NCI-H510A treated with DMSO at 0.1 percent for 48 hours (cell line): ENCODE measurements around the gene METRN.

ENCODE experiments used
- DNase-seq: peaks from one replicate; lab custom pipeline; 2025; lab: John Stamatoyannopoulos, UW

The METRN gene

GRCh38 chr16:714558-715476, at the start of gene METRN:
Gene METRN (plus strand): TSS chr16:715118. CDS start chr16:715290, 172 bp downstream.
- peak; percentile 53 for DNase-seq

DNA sequence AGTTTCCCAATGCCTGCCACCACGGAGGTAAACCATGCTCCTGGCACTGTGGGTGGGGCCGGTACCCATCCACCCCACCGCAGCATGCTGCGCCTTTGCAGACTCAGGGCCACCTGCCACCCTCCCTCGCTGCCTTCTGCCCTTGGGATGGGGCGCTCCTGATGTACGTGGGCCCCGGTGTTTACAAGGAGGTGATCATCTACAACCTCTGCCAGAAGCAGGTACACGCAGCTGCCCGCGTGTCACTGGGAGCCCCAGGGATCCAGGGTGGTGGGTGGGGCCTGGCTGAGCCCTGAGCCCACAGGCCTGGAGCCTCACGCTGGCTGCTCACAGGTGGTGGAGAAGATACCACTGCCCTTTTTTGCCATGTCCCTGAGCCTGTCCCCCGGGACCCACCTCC, 48.3 kb upstream of the METRN start:
- DNase-seq, result no peak

- DNase-seq, result no peak
Observed at GRCh38 chr16:667113-667779, 47.7 kb upstream of the METRN start.

GRCh38 chr16:667780-668518, 47.0 kb upstream of the METRN start, which contains the start of gene RHOT2:
Gene RHOT2 (plus strand): TSS chr16:668132. CDS start chr16:668200, 68 bp downstream.
- DNase-seq, result peak; percentile 72

- DNase-seq, result no peak
Observed at GRCh38 chr16:668519-669171, 46.3 kb upstream of the METRN start.

- DNase-seq, result no peak
Observed at GRCh38 chr16:669666-670065, 45.3 kb upstream of the METRN start.

- no peak for DNase-seq
Observed at GRCh38 chr16:670485-671352, 44.2 kb upstream of the METRN start.

- DNase-seq, result no peak
Observed at GRCh38 chr16:671353-672131, 43.4 kb upstream of the METRN start.

DNA sequence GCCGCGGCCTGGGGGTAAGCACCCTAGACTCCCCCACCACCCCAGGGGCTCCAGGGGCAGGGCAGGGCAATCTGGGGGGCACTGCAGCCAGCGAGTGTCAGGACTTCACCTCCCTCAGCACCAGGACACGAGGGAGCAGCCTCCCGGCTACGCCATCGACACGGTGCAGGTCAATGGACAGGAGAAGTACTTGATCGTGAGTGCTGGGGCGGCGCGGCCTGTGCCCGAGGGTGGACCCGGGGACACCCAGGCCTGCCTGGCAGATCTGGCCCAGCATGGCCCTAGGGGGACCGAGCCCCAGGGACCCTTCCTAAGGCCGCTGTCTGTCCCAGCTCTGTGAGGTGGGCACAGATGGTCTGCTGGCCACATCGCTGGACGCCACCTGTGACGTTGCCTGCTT, 42.5 kb upstream of the METRN start:
- no peak for DNase-seq

GRCh38 chr16:672851-673250, 42.1 kb upstream of the METRN start:
- no peak for DNase-seq

- DNase-seq, result no peak
Observed at GRCh38 chr16:673399-673991, 41.4 kb upstream of the METRN start.

DNA sequence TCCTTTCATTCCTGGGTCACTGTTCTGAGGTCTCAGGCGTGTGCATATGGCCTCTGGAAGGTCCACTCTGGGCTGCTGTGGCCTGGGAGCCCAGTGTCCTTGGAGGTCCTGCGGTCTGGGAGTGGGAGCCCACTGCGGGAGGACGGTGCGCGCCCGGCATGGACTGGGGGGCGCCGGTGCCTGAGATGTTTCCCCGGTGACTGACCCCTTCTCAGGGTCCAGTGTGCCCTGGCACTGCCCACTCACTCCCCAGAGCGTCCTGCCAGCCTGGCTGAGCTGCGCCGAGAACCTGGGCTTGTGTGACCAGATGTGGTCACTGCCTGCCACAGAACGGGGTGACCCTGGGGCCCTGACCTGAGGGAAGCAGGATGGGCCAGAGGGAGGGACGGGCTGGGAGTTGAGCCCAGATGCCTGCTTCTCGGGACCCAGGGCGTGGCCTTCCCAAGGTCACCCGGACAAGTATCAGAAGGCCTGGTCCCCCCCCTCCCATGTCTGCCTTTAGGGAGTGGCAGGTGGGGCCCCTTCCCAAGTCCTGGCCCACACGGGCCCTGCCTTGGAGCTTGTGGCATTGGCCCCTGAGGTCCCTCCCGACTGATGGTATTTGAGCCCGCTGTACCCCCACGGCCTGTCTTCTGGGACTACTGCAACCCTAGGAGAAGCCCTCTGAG, 40.6 kb upstream of the METRN start:
- no peak for DNase-seq

GRCh38 chr16:674968-675883, 39.7 kb upstream of the METRN start, which contains the start of gene RHBDL1:
Gene RHBDL1 (plus strand): TSS chr16:675671. CDS start chr16:675791, 120 bp downstream.
- DNase-seq, result no peak

DNA sequence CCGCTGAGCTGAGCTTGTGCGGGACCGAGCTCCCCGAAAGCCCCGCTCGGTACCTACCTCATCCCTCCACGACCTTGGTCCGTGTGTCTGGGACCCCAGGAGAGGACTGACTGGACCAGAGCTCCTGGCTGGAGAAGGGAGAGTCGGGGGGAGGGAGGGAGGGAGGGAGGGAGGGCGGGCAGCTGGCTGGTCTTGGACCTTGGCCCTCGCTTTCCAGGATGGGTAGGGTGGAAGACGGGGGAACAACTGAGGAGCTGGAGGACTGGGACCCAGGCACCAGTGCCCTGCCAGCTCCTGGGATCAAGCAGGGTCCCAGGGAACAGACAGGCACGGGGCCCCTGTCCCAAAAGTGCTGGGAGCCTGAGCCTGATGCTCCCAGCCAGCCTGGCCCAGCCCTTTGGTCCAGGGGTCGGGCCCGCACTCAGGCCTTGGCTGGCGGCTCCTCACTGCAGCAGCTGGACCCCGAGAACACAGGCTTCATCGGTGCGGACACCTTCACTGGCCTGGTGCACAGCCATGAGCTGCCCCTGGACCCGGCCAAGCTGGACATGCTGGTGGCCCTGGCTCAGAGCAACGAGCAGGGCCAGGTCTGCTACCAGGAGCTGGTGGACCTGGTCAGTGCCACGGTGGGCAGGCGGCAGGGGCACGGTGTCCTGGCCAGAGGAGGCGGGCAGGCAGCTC, 38.9 kb upstream of the METRN start:
- no peak for DNase-seq

GRCh38 chr16:676565-676902, 38.4 kb upstream of the METRN start:
- DNase-seq, result no peak

DNA sequence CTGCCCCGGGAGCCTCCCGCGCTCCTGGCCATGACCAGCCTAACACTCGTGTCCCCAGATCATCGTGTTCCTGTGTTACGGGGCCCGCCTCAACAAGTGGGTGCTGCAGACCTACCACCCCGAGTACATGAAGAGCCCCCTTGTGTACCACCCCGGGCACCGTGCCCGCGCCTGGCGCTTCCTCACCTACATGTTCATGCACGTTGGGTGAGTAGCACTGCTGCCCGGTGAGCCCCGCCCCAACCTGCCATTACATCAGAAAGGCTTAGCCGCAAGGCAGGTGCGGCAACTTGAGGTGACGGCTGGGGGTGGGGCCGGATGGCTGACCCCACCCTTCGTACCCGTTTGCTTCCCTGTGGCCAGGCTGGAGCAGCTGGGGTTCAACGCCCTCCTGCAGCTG, 38.0 kb upstream of the METRN start:
- peak; percentile 77 for DNase-seq
